A549 (cell line): ENCODE data around the gene PTPN12. TPM values are rescaled to one million over a fixed set of nuclear protein-coding genes. Genes with fewer than 3 reads are reported as not detected.
"Not testable (repeated sequence)": the region's sequence is repeated elsewhere in the genome, so short reads cannot be mapped to it uniquely, and the experiment has no call there.

Experiments used
- ATAC-seq, 2 experiments: fragments of 200-7000 bp in 1 of 2; fragments of >200 bp in 1 of 2; cut with Nextera tagmentation in 1 of 2; cut with Tn5 transposase in 1 of 2; 3 replicates each; pipeline versions ENCODE4 v1.8.0 to v1.9.1; 2018 to 2020; ENCODE audit warnings: mild to moderate bottlenecking in 1 of 2, moderate library complexity in 1 of 2
- CTCF ChIA-PET: fragments of 300-600 bp; sonication (Branson Sonifier 250); formaldehyde crosslinking; extraction: SDS; loops from one replicate; lab custom pipeline; 2021; ENCODE audit warnings: antibody characterized with exemption, inconsistent platforms; lab: Yijun Ruan, JAX
- POLR2A ChIA-PET: fragments of 350-600 bp; formaldehyde crosslinking; extraction: SDS; loops from one replicate; lab custom pipeline; 2021; ENCODE audit warnings: antibody characterized with exemption, inconsistent platforms; lab: Yijun Ruan, JAX
- DNase-seq, 2 experiments: peaks; one replicate each; pipeline versions ENCODE4 v3.0.0 to v3.0.0-alpha.2; 2011 to 2016; ENCODE audit warnings: low read depth in 1 of 2, low spot score in 1 of 2
- FAIRE-seq: peaks from 2 replicates; lab custom pipeline; 2011; peaks lifted over from hg19 to GRCh38; lab: Jason Lieb, UNC
- H3K27ac ChIP-seq, 2 experiments: fragments of >200 bp; sonication (Bioruptor Twin); formaldehyde crosslinking; 3 replicates each; pipeline ENCODE4 v1.5.1; 2016 to 2017
- H3K4me1 ChIP-seq: fragments of >200 bp; sonication (Bioruptor Twin); formaldehyde crosslinking; 3 replicates; pipeline ENCODE4 v1.6.1; 2016
- H3K4me2 ChIP-seq: fragments of >200 bp; sonication (Bioruptor Twin); formaldehyde crosslinking; 3 replicates; pipeline ENCODE4 v1.6.1; 2016
- H3K4me3 ChIP-seq: fragments of >200 bp; sonication (Bioruptor Twin); formaldehyde crosslinking; 3 replicates; pipeline ENCODE4 v1.5.1; 2016
- H3K9me3 ChIP-seq: fragments of >200 bp; sonication (Bioruptor Twin); formaldehyde crosslinking; 3 replicates; pipeline ENCODE4 v1.6.1; 2016
- BCL3 ChIP-seq: fragments of >200 bp; sonication (Bioruptor Twin); formaldehyde crosslinking; IDR thresholded peaks from 3 replicates; pipeline ENCODE4 v1.6.1; 2016
- EHMT2 ChIP-seq: fragments of 200-600 bp; sonication (generic); IDR thresholded peaks from 2 replicates; pipeline ENCODE4 v1.6.1; 2016; ENCODE audit warnings: antibody characterized with exemption, low read depth, mild to moderate bottlenecking, moderate library complexity
- HEYL ChIP-seq: fragments of 250-450 bp; sonication (Bioruptor Pico); IDR thresholded peaks from 2 replicates; pipeline ENCODE4 v1.8.0; 2021; ENCODE audit warnings: mild to moderate bottlenecking, moderate library complexity
- HOXA7 ChIP-seq: fragments of 250-450 bp; sonication (Bioruptor Pico); IDR thresholded peaks from 2 replicates; pipeline ENCODE4 v1.5.0; 2020; ENCODE audit warnings: mild to moderate bottlenecking, moderate library complexity
- KDM1A ChIP-seq: fragments of 200-600 bp; sonication (generic); IDR thresholded peaks from 2 replicates; pipeline ENCODE4 v1.6.1; 2016; ENCODE audit warnings: low read depth, mild to moderate bottlenecking
- MYC ChIP-seq: IDR thresholded peaks from 2 replicates; pipeline ENCODE4 v1.6.1; 2012; ENCODE audit warnings: mild to moderate bottlenecking, inconsistent platforms, low read length, improper control_type of control experiment, borderline replicate concordance
- NR3C1 ChIP-seq: fragments of >200 bp; sonication (Bioruptor Twin); formaldehyde crosslinking; IDR thresholded peaks from 3 replicates; pipeline ENCODE4 v1.6.1; 2017
- PHF8 ChIP-seq: fragments of 200-600 bp; sonication (generic); IDR thresholded peaks from 2 replicates; pipeline ENCODE4 v1.6.1; 2016; ENCODE audit warnings: low read depth, mild to moderate bottlenecking, antibody characterized with exemption, moderate library complexity, borderline replicate concordance
- POLR2A ChIP-seq: IDR thresholded peaks from 2 replicates; pipeline ENCODE4 v1.6.1; 2012; ENCODE audit warnings: mild to moderate bottlenecking, low read length
- RAD21 ChIP-seq, 2 experiments: fragments of >200 bp in 1 of 2; sonication (Bioruptor Twin) in 1 of 2; formaldehyde crosslinking in 1 of 2; IDR thresholded peaks in 1 of 2; conservative IDR thresholded peaks in 1 of 2; 2 replicates in 1 of 2; 3 replicates in 1 of 2; pipeline ENCODE4 v1.6.1; 2012 to 2018; ENCODE audit warnings: inconsistent platforms in 1 of 2
- SMC3 ChIP-seq: fragments of >200 bp; sonication (Bioruptor Twin); formaldehyde crosslinking; IDR thresholded peaks from 3 replicates; pipeline ENCODE4 v1.6.1; 2018; ENCODE audit warnings: inconsistent platforms
- SREBF2 ChIP-seq: fragments of 450-650 bp; IDR thresholded peaks from 2 replicates; pipeline ENCODE4 v1.6.1; 2014; ENCODE audit warnings: mild to moderate bottlenecking, moderate library complexity
- TFCP2L1 ChIP-seq: fragments of 250-450 bp; sonication (Bioruptor Pico); IDR thresholded peaks from 2 replicates; pipeline ENCODE4 v1.5.0; 2021; ENCODE audit warnings: mild to moderate bottlenecking
- ZC3H11A ChIP-seq: fragments of 450-650 bp; IDR thresholded peaks from 2 replicates; pipeline ENCODE4 v1.6.1; 2014; ENCODE audit warnings: antibody characterized with exemption, mild to moderate bottlenecking
- WGBS: methylation state at CpG from one replicate; pipeline ENCODE4 v1.1.6; 2017; ENCODE audit errors: missing lambda C conversion rate; 5-methylcytosine and 5-hydroxymethylcytosine counted together
- polyA plus RNA-seq, 4 experiments: library from polyadenylated mRNA; depleted of rRNA in 3 of 4; stranded (reverse); fragments of >200 nt; fragmentation: RNase III in 1 of 4; extraction: RNeasy Plus Mini Kit Qiagen cat#74134 plus additional on column Dnase treatment in 1 of 4; gene quantifications; 2 replicates in 3 of 4; 3 replicates in 1 of 4; pipeline ENCODE4 v1.2.3, GENCODE V29; 2011 to 2017
- TF ChIP-seq, protein P1 (sequence below): fragments of 200-600 bp; sonication (generic); IDR thresholded peaks from 2 replicates; pipeline ENCODE4 v1.6.1; 2016; ENCODE audit warnings: antibody characterized with exemption, mild to moderate bottlenecking, moderate library complexity
- TF ChIP-seq, protein P2 (sequence below): fragments of 250-450 bp; sonication (Bioruptor Pico); IDR thresholded peaks from 2 replicates; pipeline ENCODE4 v1.5.0; 2021; ENCODE audit warnings: mild to moderate bottlenecking, moderate library complexity, borderline replicate concordance
- TF ChIP-seq, protein P3 (sequence below): fragments of 450-650 bp; IDR thresholded peaks from 2 replicates; pipeline ENCODE4 v1.6.1; 2014; ENCODE audit warnings: antibody characterized with exemption

PTPN12 gene
- polyA plus RNA-seq, 2 of the 4 experiments (the other 2 are of a cell fraction): 76.3 to 105 TPM

GRCh38 chr7:77529279-77529678 is 7.8 kb upstream of the PTPN12 start:
- DNase-seq: no peak
- ChIA-PET CTCF (no interaction called here), POLR2A (no interaction called here)
- H3K9me3 ChIP-seq: no peaks in the 10 kb centered on the region
- no peak overlapping the region for H3K4me2 ChIP-seq
- no peak overlapping the region for H3K27ac ChIP-seq
- no peak overlapping the region for H3K4me3 ChIP-seq
- 92% methylated on average over 4 of the region's 4 CpGs for WGBS
- ATAC-seq: no peak
- TF ChIP-seq ZC3H11A: no peak
- TF ChIP-seq BCL3: no peak
- no peak for TF ChIP-seq EHMT2
- TF ChIP-seq PHF8: no peak
- TF ChIP-seq, protein P1, sequence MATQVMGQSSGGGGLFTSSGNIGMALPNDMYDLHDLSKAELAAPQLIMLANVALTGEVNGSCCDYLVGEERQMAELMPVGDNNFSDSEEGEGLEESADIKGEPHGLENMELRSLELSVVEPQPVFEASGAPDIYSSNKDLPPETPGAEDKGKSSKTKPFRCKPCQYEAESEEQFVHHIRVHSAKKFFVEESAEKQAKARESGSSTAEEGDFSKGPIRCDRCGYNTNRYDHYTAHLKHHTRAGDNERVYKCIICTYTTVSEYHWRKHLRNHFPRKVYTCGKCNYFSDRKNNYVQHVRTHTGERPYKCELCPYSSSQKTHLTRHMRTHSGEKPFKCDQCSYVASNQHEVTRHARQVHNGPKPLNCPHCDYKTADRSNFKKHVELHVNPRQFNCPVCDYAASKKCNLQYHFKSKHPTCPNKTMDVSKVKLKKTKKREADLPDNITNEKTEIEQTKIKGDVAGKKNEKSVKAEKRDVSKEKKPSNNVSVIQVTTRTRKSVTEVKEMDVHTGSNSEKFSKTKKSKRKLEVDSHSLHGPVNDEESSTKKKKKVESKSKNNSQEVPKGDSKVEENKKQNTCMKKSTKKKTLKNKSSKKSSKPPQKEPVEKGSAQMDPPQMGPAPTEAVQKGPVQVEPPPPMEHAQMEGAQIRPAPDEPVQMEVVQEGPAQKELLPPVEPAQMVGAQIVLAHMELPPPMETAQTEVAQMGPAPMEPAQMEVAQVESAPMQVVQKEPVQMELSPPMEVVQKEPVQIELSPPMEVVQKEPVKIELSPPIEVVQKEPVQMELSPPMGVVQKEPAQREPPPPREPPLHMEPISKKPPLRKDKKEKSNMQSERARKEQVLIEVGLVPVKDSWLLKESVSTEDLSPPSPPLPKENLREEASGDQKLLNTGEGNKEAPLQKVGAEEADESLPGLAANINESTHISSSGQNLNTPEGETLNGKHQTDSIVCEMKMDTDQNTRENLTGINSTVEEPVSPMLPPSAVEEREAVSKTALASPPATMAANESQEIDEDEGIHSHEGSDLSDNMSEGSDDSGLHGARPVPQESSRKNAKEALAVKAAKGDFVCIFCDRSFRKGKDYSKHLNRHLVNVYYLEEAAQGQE: no peak
- no peak for TF ChIP-seq SMC3
- TF ChIP-seq RAD21 (conservative IDR thresholded peaks at IDR 0.05 in 1 of 2, IDR thresholded peaks at IDR 0.05 in 1 of 2): no peak
- no peak for TF ChIP-seq NR3C1
- no peak for TF ChIP-seq MYC
- TF ChIP-seq, protein P2, sequence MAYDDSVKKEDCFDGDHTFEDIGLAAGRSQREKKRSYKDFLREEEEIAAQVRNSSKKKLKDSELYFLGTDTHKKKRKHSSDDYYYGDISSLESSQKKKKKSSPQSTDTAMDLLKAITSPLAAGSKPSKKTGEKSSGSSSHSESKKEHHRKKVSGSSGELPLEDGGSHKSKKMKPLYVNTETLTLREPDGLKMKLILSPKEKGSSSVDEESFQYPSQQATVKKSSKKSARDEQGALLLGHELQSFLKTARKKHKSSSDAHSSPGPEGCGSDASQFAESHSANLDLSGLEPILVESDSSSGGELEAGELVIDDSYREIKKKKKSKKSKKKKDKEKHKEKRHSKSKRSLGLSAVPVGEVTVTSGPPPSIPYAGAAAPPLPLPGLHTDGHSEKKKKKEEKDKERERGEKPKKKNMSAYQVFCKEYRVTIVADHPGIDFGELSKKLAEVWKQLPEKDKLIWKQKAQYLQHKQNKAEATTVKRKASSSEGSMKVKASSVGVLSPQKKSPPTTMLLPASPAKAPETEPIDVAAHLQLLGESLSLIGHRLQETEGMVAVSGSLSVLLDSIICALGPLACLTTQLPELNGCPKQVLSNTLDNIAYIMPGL (CRISPR knock-in tag): no peak
- no peak for TF ChIP-seq KDM1A
- TF ChIP-seq, all 56 proteins: peak for 0
- no peaks in the 10 kb centered on the region for H3K4me1 ChIP-seq
- no peak for FAIRE-seq

DNA sequence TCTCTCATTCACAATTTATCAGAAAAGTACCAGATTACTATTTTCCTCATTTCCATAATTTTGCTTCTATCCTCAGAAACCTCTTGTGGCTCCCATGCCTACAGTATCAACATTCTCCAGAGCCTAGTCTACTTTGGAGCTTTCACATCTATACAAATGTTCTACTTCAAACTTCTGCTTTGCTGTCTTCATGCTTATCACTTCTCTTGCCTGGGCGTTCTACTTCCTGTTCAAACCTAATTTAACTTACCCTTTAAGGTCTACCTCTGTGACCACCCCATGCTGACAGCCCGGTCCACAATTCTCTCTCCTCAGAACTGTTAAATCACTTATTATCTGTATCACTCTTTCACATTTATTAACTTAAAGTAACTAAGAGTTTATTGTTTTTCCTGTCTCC is 6.1 kb upstream of the PTPN12 start:
- DNase-seq (no peak), ATAC-seq (no peak), FAIRE-seq (no peak)
- no peaks in the 10 kb centered on the region for H3K9me3 ChIP-seq
- H3K27ac ChIP-seq: no peak overlapping the region
- ChIA-PET POLR2A (no interaction called here), CTCF (interaction anchor here (0.7 to 1.5 kb wide), 2 partner anchors 92 to 108 kb away, joined by 3 to 4 read pairs; no protein-coding TSS in a partner anchor)
- peaks cover 5% of the 10 kb centered on the region; the same call in 1 of the 3 replicates for H3K4me1 ChIP-seq
- TF ChIP-seq HEYL (CRISPR knock-in tag) (no peak), SREBF2 (no peak), NR3C1 (no peak), HOXA7 (CRISPR knock-in tag) (no peak), TFCP2L1 (no peak), ZC3H11A (no peak)
- no peak overlapping the region for H3K4me3 ChIP-seq
- H3K4me2 ChIP-seq: no peak overlapping the region
- 88% methylated on average over 2 of the region's 2 CpGs for WGBS

GRCh38 chr7:77532247-77532646 is 4.8 kb upstream of the PTPN12 start:
- Histone ChIP-seq H3K27ac (no peak overlapping the region), H3K9me3 (no peaks in the 10 kb centered on the region), H3K4me3 (no peak overlapping the region), H3K4me2 (no peak overlapping the region), H3K4me1 (peaks cover 5% of the 10 kb centered on the region; the same call in 1 of the 3 replicates)
- CTCF ChIA-PET: interaction anchor here (1.5 kb wide), 1 partner anchor 93 kb away, joined by 4 read pairs; no protein-coding TSS in a partner anchor
- POLR2A ChIA-PET: no interaction called here
- ATAC-seq (no peak), DNase-seq (no peak), FAIRE-seq (no peak)
- TF ChIP-seq POLR2A (no peak), SREBF2 (no peak), NR3C1 (no peak), KDM1A (no peak)
- TF ChIP-seq, protein P3, sequence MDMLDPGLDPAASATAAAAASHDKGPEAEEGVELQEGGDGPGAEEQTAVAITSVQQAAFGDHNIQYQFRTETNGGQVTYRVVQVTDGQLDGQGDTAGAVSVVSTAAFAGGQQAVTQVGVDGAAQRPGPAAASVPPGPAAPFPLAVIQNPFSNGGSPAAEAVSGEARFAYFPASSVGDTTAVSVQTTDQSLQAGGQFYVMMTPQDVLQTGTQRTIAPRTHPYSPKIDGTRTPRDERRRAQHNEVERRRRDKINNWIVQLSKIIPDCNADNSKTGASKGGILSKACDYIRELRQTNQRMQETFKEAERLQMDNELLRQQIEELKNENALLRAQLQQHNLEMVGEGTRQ: no peak
- WGBS: 76% methylated on average over 5 of the region's 5 CpGs

GRCh38 chr7:77532732-77533131 is 4.4 kb upstream of the PTPN12 start:
- CTCF ChIA-PET, FAIRE-seq, H3K27ac ChIP-seq, POLR2A ChIA-PET, H3K4me2 ChIP-seq, H3K4me3 ChIP-seq, DNase-seq, H3K9me3 ChIP-seq, ATAC-seq, H3K4me1 ChIP-seq: not testable (repeated sequence)
- WGBS: 71% methylated on average over 3 of the region's 3 CpGs

GRCh38 chr7:77534046-77534445 is 3.0 kb upstream of the PTPN12 start:
- POLR2A ChIA-PET, H3K9me3 ChIP-seq, H3K4me2 ChIP-seq, ATAC-seq, CTCF ChIA-PET, H3K27ac ChIP-seq, FAIRE-seq, H3K4me1 ChIP-seq, DNase-seq, H3K4me3 ChIP-seq: not testable (repeated sequence)
- WGBS: 95% methylated on average over 10 of the region's 31 CpGs
